ENCODE results near the gene TMEFF2.

Gene TMEFF2, protein sequence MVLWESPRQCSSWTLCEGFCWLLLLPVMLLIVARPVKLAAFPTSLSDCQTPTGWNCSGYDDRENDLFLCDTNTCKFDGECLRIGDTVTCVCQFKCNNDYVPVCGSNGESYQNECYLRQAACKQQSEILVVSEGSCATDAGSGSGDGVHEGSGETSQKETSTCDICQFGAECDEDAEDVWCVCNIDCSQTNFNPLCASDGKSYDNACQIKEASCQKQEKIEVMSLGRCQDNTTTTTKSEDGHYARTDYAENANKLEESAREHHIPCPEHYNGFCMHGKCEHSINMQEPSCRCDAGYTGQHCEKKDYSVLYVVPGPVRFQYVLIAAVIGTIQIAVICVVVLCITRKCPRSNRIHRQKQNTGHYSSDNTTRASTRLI

DNA sequence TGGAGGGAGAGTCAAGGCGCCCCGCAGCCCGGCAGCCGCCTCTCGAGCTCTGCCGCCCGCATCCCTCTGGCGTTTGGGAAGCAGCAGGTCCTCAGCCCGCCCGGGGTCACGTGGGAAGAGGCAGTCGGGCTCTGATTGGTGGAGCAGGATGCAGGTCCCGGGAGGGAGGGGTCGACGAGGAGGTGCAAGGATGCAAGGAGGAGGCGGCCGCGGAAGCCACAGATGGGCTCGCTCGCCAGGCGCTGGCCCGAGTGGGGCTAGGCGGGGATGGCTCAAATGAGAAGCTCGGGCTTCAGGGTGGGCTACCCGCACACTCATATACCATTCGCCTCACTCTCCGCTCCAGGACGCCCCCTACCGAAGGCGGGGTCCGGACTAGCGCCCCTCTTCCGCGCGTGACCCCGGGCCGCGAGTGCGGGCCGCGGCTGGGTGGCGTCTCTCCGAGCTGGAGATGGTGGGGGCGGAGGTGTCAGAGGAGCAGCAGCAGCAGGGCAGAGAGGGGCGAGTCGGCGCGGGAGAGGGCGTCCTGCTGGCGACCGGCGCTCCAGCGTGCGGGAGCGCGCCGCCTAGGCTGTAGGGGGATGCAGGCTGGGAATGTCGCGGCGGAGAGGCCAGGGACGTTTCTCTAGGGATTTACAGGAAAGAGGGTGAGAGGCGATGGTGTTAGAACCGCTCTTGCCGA, at the start of gene TMEFF2:
Gene TMEFF2, minus strand, starts transcription at position 68 of the 682 bp plus-strand sequence. CDS start 409 bp downstream, outside the sequence.
- DNase-seq (ENCODE audit: low read depth in 2 of 2), result no peak

GRCh38 chr2:192243488-192243887, 48.8 kb upstream of the TMEFF2 start:
- no peak for DNase-seq (ENCODE audit: low read depth in 2 of 2)

DNA sequence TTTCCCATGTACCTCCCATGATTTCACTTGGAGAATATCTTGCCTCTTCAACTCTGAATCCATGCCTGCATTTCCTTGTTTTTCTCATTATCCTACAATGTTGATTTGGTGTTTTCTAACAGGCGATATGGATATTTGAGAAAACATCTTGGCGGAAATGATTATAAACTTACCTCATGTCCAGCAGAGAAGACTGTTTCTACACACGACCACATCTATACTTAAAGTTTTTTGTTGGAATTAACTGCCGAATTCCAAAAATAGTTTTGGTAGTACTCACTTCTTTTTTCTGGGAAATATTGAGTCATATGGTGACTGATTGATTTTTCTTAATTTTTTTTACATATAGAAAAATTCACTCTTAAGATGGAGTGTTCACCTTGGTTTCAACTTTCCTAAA, 41.4 kb upstream of the TMEFF2 start:
- DNase-seq (ENCODE audit: low read depth in 2 of 2), result no peak

DNA sequence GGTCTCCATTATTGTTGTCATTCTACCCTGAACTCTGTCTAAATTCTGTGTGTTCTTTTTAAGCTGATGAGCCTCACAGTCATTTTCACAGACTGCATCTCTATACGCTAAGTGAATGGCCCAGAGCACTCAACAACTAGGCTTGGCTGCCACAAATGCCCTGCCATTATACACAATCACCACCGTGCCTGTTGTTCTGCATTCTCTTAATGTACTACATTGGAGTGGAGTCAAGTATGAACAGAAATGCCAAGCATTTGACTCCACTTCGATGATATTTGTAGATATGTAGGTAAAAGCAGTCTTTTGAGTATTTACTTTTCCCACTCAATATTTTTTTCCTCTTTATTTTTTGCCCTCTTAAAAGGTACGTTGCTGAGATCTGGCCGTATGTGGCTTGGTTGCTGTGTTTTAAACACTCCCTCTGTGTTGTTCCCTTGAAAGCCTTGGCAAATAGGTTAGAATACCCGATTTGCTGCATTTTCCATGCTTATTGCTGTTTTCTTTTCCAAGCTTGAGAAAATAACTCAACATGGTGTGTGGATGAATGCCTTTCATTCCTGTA, 36.2 kb upstream of the TMEFF2 start:
- no peak for DNase-seq (ENCODE audit: low read depth in 2 of 2)

GRCh38 chr2:192228685-192229084, 34.0 kb upstream of the TMEFF2 start:
- no peak for DNase-seq (ENCODE audit: low read depth in 2 of 2)

DNA sequence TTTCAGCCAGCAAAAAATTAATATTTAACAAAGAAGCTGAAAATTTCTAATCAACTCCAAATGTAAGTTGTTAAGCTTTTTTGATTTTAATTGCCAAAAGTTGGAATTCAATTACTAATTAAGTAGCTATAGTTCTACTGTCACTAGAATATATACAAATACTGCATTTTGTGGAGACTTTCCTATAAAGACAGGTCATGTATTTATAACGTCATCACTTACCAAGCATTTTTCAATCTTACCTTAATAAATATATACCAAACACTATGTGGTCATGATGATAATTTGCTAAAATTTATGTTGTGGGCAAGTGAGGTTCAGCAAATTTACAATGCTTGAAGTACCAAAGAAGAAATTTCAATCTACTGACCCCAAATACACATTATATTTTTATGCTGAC, 24.2 kb upstream of the TMEFF2 start:
- no peak for DNase-seq (ENCODE audit: low read depth in 2 of 2)

GRCh38 chr2:192218377-192218776, 23.6 kb upstream of the TMEFF2 start:
- no peak for DNase-seq (ENCODE audit: low read depth in 2 of 2)

- no peak for DNase-seq (ENCODE audit: low read depth in 2 of 2)
Measured at GRCh38 chr2:192216336-192216735, 21.6 kb upstream of the TMEFF2 start.

DNA sequence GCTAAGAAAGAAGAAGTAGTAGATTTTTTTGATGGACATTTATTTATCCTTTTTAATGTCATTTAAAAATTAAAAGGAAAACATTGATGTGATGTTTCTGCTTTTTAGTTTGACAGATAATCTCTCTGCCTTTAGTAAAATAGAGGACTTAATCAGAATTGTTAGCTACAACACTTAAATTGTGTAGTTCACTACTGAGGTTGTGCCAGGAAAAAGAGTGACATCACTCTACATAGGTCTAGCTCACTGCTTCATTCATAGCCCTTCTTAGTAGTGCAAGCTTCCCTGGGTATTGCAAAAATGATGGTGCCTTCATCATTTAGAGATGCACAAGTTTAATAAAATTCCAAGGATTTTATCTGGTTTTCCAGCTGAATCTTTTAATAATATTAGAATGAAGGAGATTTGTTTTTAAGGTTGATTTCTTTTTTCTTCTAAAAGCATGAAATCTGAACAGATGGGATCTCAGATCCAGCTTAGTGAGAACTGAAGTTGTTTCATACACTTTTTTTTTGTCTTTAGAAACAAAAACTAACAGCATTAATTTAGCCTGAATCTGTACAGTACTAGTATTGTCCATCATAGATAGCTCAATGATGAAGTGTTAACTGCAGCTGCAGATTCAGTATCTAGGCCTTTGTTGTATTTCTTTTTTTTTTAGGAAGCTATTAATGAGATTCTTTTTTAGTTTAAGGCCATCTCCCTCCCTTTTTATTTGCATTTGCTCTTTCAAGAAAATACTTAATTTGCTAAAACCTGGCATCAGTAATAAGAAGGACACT, 20.6 kb upstream of the TMEFF2 start:
- DNase-seq (ENCODE audit: low read depth in 2 of 2), result no peak

GRCh38 chr2:192208848-192209247, 14.1 kb upstream of the TMEFF2 start:
- DNase-seq (ENCODE audit: low read depth in 2 of 2), result no peak

DNA sequence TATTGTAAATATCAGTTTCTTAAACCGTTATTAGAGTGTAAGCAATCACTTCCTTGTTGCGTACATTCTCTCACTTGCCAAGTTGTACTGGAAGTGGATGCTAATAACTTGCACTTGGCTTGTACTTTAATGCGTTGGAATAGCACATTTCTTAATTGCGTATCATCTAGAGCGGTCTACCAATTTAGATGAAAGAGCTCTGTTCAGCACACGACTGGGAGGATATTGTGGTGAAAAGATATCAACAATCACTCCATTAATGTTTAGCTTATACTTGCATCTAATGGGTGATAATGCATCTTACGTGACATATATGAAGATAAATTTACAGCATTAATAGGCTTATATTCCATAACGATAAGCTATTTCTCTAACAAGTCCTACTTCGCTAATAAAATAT, 11.7 kb upstream of the TMEFF2 start:
- no peak for DNase-seq (ENCODE audit: low read depth in 2 of 2)

- DNase-seq (ENCODE audit: low read depth in 2 of 2), result no peak
Measured at GRCh38 chr2:192203876-192204275, 9.1 kb upstream of the TMEFF2 start.

DNA sequence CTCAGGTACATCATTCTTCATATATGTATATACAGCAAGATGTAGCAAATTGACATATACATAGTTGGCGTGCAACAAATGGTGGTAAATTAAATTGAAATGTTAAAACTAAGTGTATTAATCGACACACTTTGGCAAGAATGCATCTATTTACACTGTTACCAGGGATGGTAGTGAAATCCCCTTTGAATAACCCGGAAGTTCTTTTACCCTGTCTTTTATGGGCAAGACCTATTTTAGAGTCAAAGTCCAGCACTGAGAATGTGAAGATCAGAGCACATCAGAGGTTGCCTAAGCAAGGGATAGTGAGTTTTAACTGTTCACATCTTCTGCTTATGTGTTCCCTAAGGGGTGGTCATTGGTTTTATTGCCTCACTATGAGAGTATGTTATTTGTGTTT, 7.6 kb upstream of the TMEFF2 start:
- DNase-seq (ENCODE audit: low read depth in 2 of 2), result no peak

DNA sequence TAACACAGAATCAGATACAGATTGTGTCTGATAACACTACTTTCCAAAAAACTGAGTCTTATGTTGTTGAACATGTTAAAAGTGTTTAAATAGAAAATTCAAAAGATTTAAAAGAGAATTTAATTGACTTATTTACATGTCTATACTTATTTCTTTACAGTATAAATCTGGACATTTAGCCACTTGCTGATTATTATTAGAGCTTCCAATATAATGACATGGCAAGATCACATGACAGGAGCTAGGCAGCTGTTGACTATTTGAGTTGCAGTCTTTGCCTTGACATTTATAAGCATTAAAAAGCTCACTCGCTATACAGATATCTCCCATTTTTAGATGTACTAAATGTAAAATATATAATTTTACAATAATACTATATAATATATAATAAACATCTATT, 6.4 kb upstream of the TMEFF2 start:
- DNase-seq (ENCODE audit: low read depth in 2 of 2), result no peak

DNA sequence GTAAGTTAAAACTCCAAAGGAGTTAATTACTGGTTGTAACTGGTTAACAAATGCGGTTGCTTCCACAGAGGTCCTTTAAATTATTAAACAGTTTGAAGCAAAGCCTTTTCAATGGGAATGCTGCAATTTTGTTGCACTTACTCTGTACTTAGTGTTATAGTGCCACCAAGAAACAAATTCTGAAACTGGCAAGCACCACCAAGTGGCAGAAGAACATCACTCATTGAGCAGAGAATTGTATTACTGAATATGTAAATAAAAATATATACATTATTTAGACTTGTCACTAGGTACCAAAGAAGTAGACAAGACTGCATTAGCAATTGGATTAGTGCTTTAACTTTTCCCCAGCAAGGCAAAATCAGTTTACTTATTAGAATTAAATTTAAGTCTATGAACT, 2.6 kb upstream of the TMEFF2 start:
- DNase-seq (ENCODE audit: low read depth in 2 of 2), result no peak

- DNase-seq (ENCODE audit: low read depth in 2 of 2), result no peak
Measured at GRCh38 chr2:192196421-192197194, 1.9 kb upstream of the TMEFF2 start.

- no peak for DNase-seq (ENCODE audit: low read depth in 2 of 2)
Measured at GRCh38 chr2:192195548-192196418, 1.1 kb upstream of the TMEFF2 start.

DNA sequence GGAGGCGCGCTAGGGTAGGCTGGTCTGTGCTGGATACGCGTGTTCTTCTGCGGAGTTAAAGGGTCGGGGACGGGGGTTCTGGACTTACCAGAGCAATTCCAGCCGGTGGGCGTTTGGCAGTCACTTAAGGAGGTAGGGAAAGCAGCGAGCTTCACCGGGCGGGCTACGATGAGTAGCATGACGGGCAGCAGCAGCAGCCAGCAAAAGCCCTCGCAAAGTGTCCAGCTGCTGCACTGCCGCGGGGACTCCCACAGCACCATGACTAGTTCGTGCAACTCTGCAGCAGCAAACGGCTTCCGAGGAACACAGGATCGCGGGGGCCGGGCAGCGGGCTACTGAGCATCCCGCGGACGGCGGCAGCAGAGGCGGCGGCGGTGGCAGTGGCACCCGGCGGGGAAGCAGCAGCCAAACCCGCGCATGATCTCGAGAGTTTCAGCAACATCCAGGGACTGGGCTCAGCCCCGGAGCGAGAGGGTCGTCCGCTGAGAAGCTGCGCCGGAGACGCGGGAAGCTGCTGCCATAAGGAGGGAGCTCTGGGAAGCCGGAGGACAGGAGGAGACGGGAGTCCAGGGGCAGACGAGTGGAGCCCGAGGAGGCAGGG, 368 bp downstream of the TMEFF2 start:
- DNase-seq (ENCODE audit: low read depth in 2 of 2), result no peak

DNA sequence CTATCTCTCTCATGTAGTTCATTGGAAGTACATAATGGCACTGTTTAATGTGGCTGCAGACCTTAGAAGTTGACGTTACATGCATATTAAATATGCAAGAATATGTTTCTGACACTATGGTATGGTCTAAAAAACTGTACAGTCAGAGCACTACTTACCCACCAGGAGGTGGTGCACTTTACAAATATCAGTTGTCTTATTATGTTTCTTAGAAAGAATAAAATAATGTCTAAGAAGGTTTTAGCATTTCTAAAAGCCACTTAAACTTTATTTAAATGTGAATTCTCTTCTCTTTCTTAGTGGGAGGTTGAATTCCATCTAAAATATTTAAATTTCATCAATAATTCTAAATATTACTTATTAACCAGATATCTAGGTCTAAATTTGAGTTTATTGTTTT, 4.3 kb downstream of the TMEFF2 start:
- DNase-seq (ENCODE audit: low read depth in 2 of 2), result no peak

- no peak for DNase-seq (ENCODE audit: low read depth in 2 of 2)
Measured at GRCh38 chr2:192186806-192187205, 7.9 kb downstream of the TMEFF2 start.

Measured in stimulated activated CD4-positive, alpha-beta T cell treated with anti-CD3 and anti-CD28 coated beads, Interleukin-1b, Interleukin-23, amount 100 ng/mL, for 1 hour (primary cell).